Loucy (cell line): ENCODE measurements around the gene CCDC82.

Source experiments
- H2AFZ ChIP-seq: fragments of 200-600 bp; sonication (generic); 2 replicates; pipeline ENCODE4 v1.6.0; 2016; ENCODE audit warnings: antibody characterized with exemption, mild to moderate bottlenecking, low read length, moderate library complexity
- H3F3A ChIP-seq: fragments of 200-600 bp; 2 replicates; pipeline ENCODE4 v1.6.0; 2016; ENCODE audit warnings: antibody characterized with exemption, low read depth, mild to moderate bottlenecking
- H3K27me3 ChIP-seq: fragments of 200-600 bp; sonication (generic); 2 replicates; pipeline ENCODE4 v1.6.1; 2014; ENCODE audit warnings: low read length, mild to moderate bottlenecking; ENCODE audit not compliant: insufficient read depth, poor library complexity, severe bottlenecking
- H3K36me3 ChIP-seq: fragments of 200-600 bp; sonication (generic); 2 replicates; pipeline ENCODE4 v1.6.1; 2016; ENCODE audit warnings: low read length; ENCODE audit not compliant: insufficient read depth
- H3K4me1 ChIP-seq: fragments of 200-600 bp; sonication (generic); 2 replicates; pipeline ENCODE4 v1.5.1; 2014; ENCODE audit warnings: low read length, mild to moderate bottlenecking; ENCODE audit not compliant: insufficient read depth, poor library complexity, severe bottlenecking
- H3K4me2 ChIP-seq: fragments of 200-600 bp; sonication (generic); 2 replicates; pipeline ENCODE4 v1.6.0; 2014; ENCODE audit warnings: antibody characterized with exemption, low read length, low read depth, mild to moderate bottlenecking; ENCODE audit not compliant: poor library complexity, severe bottlenecking
- H3K4me3 ChIP-seq: fragments of 200-600 bp; sonication (generic); 2 replicates; pipeline ENCODE4 v1.5.1; 2014; ENCODE audit warnings: low read length, mild to moderate bottlenecking, mixed read lengths; ENCODE audit not compliant: poor library complexity, severe bottlenecking
- H3K79me2 ChIP-seq: fragments of 200-600 bp; sonication (generic); 2 replicates; pipeline ENCODE4 v1.6.1; 2014; ENCODE audit warnings: low read length; ENCODE audit not compliant: insufficient read depth
- H3K9ac ChIP-seq: fragments of 200-600 bp; sonication (generic); 2 replicates; pipeline ENCODE4 v1.6.0; 2014; ENCODE audit warnings: mild to moderate bottlenecking, low read depth, low read length, moderate library complexity; ENCODE audit not compliant: poor library complexity, severe bottlenecking
- H3K9me2 ChIP-seq: fragments of 200-600 bp; sonication (generic); replicated peaks from 2 replicates; pipeline ENCODE4 v1.6.1; 2016; ENCODE audit warnings: low read depth, low read length, mixed read lengths
- H3K9me3 ChIP-seq: fragments of 200-600 bp; sonication (generic); 2 replicates; pipeline ENCODE4 v1.6.1; 2014; ENCODE audit warnings: mild to moderate bottlenecking, antibody characterized with exemption, low read length, low read depth; ENCODE audit not compliant: insufficient read depth
- H4K20me1 ChIP-seq: fragments of 200-600 bp; sonication (generic); 2 replicates; pipeline ENCODE4 v1.6.0; 2014; ENCODE audit warnings: antibody characterized with exemption, low read length, mild to moderate bottlenecking; ENCODE audit not compliant: insufficient read depth, poor library complexity, severe bottlenecking
- EZH2phosphoT487 ChIP-seq: fragments of 200-600 bp; IDR thresholded peaks from 2 replicates; pipeline ENCODE4 v1.6.1; 2018; ENCODE audit warnings: antibody characterized with exemption, mild to moderate bottlenecking, moderate library complexity, borderline replicate concordance
- TF ChIP-seq, protein P1 (sequence below): fragments of 200-600 bp; sonication (generic); conservative IDR thresholded peaks from 2 replicates; pipeline ENCODE4 v1.5.1; 2014; ENCODE audit warnings: mild to moderate bottlenecking, antibody characterized with exemption, low read length

Gene CCDC82

DNA sequence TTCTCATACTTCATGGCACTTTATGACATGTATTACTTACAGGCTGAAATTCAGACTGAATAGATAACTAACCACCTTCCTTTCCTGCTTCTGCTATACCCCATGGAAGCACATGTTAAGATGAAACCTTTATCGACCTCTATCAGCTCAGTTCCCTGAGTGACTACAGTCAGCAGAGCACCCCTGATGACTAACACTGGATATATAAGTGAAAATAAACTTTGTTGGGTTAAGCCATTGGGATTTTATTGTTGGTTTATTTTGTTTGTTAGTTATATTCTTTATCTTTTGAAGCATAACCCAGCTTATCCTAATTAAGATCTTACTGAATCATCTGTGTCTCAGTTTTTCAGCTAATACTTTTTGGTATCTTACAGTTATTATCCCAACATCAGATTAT is 23.7 kb downstream of the CCDC82 start:
- Histone ChIP-seq H3K4me2 (no peak overlapping the region), H3F3A (no peaks in the 10 kb centered on the region), H3K27me3 (no peaks in the 10 kb centered on the region), H3K36me3 (peaks cover 39% of the 10 kb centered on the region; the same call in 1 of the 2 replicates), H3K9me3 (peaks cover 3% of the 10 kb centered on the region; the same call in 1 of the 2 replicates), H3K4me1 (no peaks in the 10 kb centered on the region), H3K4me3 (no peak overlapping the region), H2AFZ (no peak overlapping the region), H3K79me2 (no peaks in the 10 kb centered on the region), H3K9me2 (no peaks in the 10 kb centered on the region), H3K9ac (no peak overlapping the region), H4K20me1 (no peaks in the 10 kb centered on the region)
- TF ChIP-seq, protein P1, sequence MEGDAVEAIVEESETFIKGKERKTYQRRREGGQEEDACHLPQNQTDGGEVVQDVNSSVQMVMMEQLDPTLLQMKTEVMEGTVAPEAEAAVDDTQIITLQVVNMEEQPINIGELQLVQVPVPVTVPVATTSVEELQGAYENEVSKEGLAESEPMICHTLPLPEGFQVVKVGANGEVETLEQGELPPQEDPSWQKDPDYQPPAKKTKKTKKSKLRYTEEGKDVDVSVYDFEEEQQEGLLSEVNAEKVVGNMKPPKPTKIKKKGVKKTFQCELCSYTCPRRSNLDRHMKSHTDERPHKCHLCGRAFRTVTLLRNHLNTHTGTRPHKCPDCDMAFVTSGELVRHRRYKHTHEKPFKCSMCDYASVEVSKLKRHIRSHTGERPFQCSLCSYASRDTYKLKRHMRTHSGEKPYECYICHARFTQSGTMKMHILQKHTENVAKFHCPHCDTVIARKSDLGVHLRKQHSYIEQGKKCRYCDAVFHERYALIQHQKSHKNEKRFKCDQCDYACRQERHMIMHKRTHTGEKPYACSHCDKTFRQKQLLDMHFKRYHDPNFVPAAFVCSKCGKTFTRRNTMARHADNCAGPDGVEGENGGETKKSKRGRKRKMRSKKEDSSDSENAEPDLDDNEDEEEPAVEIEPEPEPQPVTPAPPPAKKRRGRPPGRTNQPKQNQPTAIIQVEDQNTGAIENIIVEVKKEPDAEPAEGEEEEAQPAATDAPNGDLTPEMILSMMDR = no peak
- no peak for TF ChIP-seq EZH2phosphoT487

- TF ChIP-seq, protein P1 = no peak
- TF ChIP-seq EZH2phosphoT487 = no peak
- H2AFZ ChIP-seq = no peak overlapping the region
- H3K79me2 ChIP-seq = no peaks in the 10 kb centered on the region
- peaks cover 42% of the 10 kb centered on the region; the same call in 1 of the 2 replicates for H3K36me3 ChIP-seq
- H3K9me2 ChIP-seq = no peaks in the 10 kb centered on the region
- no peaks in the 10 kb centered on the region for H3F3A ChIP-seq
- H3K27me3 ChIP-seq = no peaks in the 10 kb centered on the region
- no peak overlapping the region for H3K4me3 ChIP-seq
- no peaks in the 10 kb centered on the region for H4K20me1 ChIP-seq
- H3K9ac ChIP-seq = no peak overlapping the region
- no peaks in the 10 kb centered on the region for H3K4me1 ChIP-seq
- no peak overlapping the region for H3K4me2 ChIP-seq
- H3K9me3 ChIP-seq = peaks cover 3% of the 10 kb centered on the region; the same call in 1 of the 2 replicates
Observed at GRCh38 chr11:96365493-96365892, 24.2 kb downstream of the CCDC82 start.

DNA sequence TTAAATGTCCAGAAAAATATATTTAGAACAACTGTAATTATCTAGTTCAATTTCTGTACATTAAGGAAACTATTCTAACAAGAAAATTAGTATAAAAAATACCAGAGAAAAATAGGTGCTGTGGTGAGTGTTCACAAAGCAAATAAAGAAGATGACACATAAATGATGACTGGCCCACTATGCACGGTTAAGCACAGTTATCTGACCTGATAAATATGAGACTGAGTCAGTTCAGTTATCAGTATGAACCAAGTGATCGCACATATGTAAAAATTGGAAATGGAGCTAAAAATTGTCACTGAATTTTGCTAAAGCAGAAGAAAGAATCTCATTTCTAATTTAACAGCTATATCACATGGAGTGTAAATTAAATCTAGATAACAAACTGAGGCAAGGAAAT is 27.9 kb downstream of the CCDC82 start:
- Histone ChIP-seq H3K79me2 (no peaks in the 10 kb centered on the region), H3K27me3 (no peaks in the 10 kb centered on the region), H4K20me1 (no peaks in the 10 kb centered on the region), H3K4me3 (no peak overlapping the region), H3K4me2 (no peak overlapping the region), H3K4me1 (peaks cover 3% of the 10 kb centered on the region), H3K36me3 (peaks cover 47% of the 10 kb centered on the region; the same call in 1 of the 2 replicates), H3K9me3 (no peaks in the 10 kb centered on the region), H3K9me2 (no peaks in the 10 kb centered on the region), H3F3A (no peaks in the 10 kb centered on the region), H3K9ac (no peak overlapping the region), H2AFZ (no peak overlapping the region)
- TF ChIP-seq EZH2phosphoT487 = no peak
- TF ChIP-seq, protein P1 = no peak
